Uterus (tissue), 4 donors: ENCODE data around the gene YARS2. TPM values are rescaled to one million over a fixed set of nuclear protein-coding genes. Genes with fewer than 3 reads are reported as not detected.

ENCODE experiments used
- DNase-seq, 2 donors: peaks; one replicate each; pipeline ENCODE4 v3.0.0-alpha.2; 2019 to 2020
- H3K27ac ChIP-seq, 2 donors: fragments of 200-600 bp; sonication (generic); 1 replicate in 1 of 2; 2 replicates in 1 of 2; pipeline ENCODE4 v1.5.1; 2016 to 2018
- H3K27me3 ChIP-seq, 2 donors: fragments of 200-600 bp; sonication (generic); one replicate each; pipeline ENCODE4 v1.5.1; 2018 to 2019; ENCODE audit warnings: control low read depth in 1 of 2
- H3K36me3 ChIP-seq, 2 donors: fragments of 200-600 bp; sonication (generic); one replicate each; pipeline ENCODE4 v1.5.1; 2019; ENCODE audit warnings: control low read depth in 1 of 2
- H3K4me1 ChIP-seq, 2 donors: fragments of 200-600 bp; sonication (generic); one replicate each; pipeline ENCODE4 v1.5.1; 2018 to 2019; ENCODE audit warnings: control low read depth in 1 of 2
- H3K4me3 ChIP-seq, 2 donors: fragments of 200-600 bp; sonication (generic); 1 replicate in 1 of 2; 2 replicates in 1 of 2; pipeline ENCODE4 v1.5.1; 2018 to 2019; ENCODE audit warnings: mild to moderate bottlenecking in 1 of 2
- H3K9me3 ChIP-seq, 2 donors: fragments of 200-600 bp; sonication (generic); one replicate each; pipeline ENCODE4 v1.5.1; 2019; ENCODE audit warnings: control low read depth in 1 of 2
- CTCF ChIP-seq, 4 experiments: fragments of 200-600 bp in 2 of 4; fragments of 450-650 bp in 2 of 4; sonication (generic) in 2 of 4; IDR thresholded peaks; one replicate each; pipeline ENCODE4 v1.5.1; 2016 to 2019; ENCODE audit warnings: antibody characterized with exemption in 4 of 4, mild to moderate bottlenecking in 2 of 4, moderate library complexity in 1 of 4
- POLR2A ChIP-seq, 2 donors: fragments of 450-650 bp; IDR thresholded peaks; one replicate each; pipeline ENCODE4 v1.6.1; 2016; ENCODE audit warnings: antibody characterized with exemption in 2 of 2, mild to moderate bottlenecking in 1 of 2, moderate library complexity in 1 of 2
- intact Hi-C: fragments of 100-400 bp; cut with DNase I; formaldehyde crosslinking; loops from one replicate; pipeline ENCODE4 v1.15.1; 2023; ENCODE audit warnings: low total_unique reads
- total RNA-seq, 4 donors: library from RNA; depleted of rRNA in 3 of 4; stranded (reverse); fragments of >200 nt in 3 of 4; gene quantifications; one replicate each; pipeline versions ENCODE4 v1.1.0 to v1.2.4, GENCODE V29; 2014 to 2023
- donor health status: DM: yes; HTN: yes; CAD: no.

Gene YARS2
- total RNA-seq, 4 donors from 2014 or later: 14.3 to 40.0 (median 15.2) TPM

GRCh38 chr12:32777691-32778175, 22.0 kb upstream of the YARS2 start:
- H3K27ac ChIP-seq: no peak overlapping the region
- H3K9me3 ChIP-seq: no peaks in the 10 kb centered on the region
- H3K27me3 ChIP-seq: peaks cover 0 to 6% of the 10 kb centered on the region in 2 donors
- no peaks in the 10 kb centered on the region for H3K36me3 ChIP-seq
- H3K4me1 ChIP-seq: no peaks in the 10 kb centered on the region
- intact Hi-C loops: no loop called here
- TF ChIP-seq POLR2A (IDR thresholded peaks at IDR 0.05) (no peak), CTCF (IDR thresholded peaks at IDR 0.05) (no peak)
- H3K4me3 ChIP-seq: no peak overlapping the region
- no peak for DNase-seq

GRCh38 chr12:32777159-32777558, 21.5 kb upstream of the YARS2 start:
- no peak for DNase-seq
- Histone ChIP-seq H3K9me3 (no peaks in the 10 kb centered on the region), H3K4me3 (no peak overlapping the region), H3K4me1 (no peaks in the 10 kb centered on the region), H3K27ac (no peak overlapping the region), H3K36me3 (no peaks in the 10 kb centered on the region), H3K27me3 (peaks cover 0 to 6% of the 10 kb centered on the region in 2 donors)
- intact Hi-C loops: no loop called here
- TF ChIP-seq POLR2A (IDR thresholded peaks at IDR 0.05) (no peak), CTCF (IDR thresholded peaks at IDR 0.05) (no peak)

GRCh38 chr12:32776258-32776657, 20.6 kb upstream of the YARS2 start:
- peaks cover 0 to 6% of the 10 kb centered on the region in 2 donors for H3K27me3 ChIP-seq
- no peaks in the 10 kb centered on the region for H3K4me1 ChIP-seq
- H3K9me3 ChIP-seq: no peaks in the 10 kb centered on the region
- H3K4me3 ChIP-seq: no peak overlapping the region
- intact Hi-C loops: no loop called here
- H3K36me3 ChIP-seq: no peaks in the 10 kb centered on the region
- no peak overlapping the region for H3K27ac ChIP-seq
- no peak for TF ChIP-seq POLR2A (IDR thresholded peaks at IDR 0.05)
- no peak for TF ChIP-seq CTCF (IDR thresholded peaks at IDR 0.05)
- no peak for DNase-seq

- no peak for DNase-seq
- no peak overlapping the region for H3K4me3 ChIP-seq
- H3K36me3 ChIP-seq: no peaks in the 10 kb centered on the region
- no peaks in the 10 kb centered on the region for H3K4me1 ChIP-seq
- no peak for TF ChIP-seq CTCF (IDR thresholded peaks at IDR 0.05)
- TF ChIP-seq POLR2A (IDR thresholded peaks at IDR 0.05): no peak
- H3K27ac ChIP-seq: no peak overlapping the region
- H3K9me3 ChIP-seq: no peaks in the 10 kb centered on the region
- intact Hi-C loops: no loop called here
- peaks cover 0 to 3% of the 10 kb centered on the region in 2 donors for H3K27me3 ChIP-seq
Observed at GRCh38 chr12:32773691-32774090, 18.0 kb upstream of the YARS2 start.

- TF ChIP-seq POLR2A (IDR thresholded peaks at IDR 0.05) (no peak), CTCF (IDR thresholded peaks at IDR 0.05) (no peak)
- H3K4me1 ChIP-seq: no peaks in the 10 kb centered on the region
- intact Hi-C loops: no loop called here
- H3K36me3 ChIP-seq: no peaks in the 10 kb centered on the region
- H3K4me3 ChIP-seq: no peak overlapping the region
- H3K27ac ChIP-seq: no peak overlapping the region
- H3K27me3 ChIP-seq: no peaks in the 10 kb centered on the region
- DNase-seq: no peak
- H3K9me3 ChIP-seq: no peaks in the 10 kb centered on the region
Observed at GRCh38 chr12:32770141-32770540, 14.4 kb upstream of the YARS2 start.
